ENCODE data around the gene LNX2. TPM values are rescaled to one million over a fixed set of nuclear protein-coding genes. Genes with fewer than 3 reads are reported as not detected.

The LNX2 gene
- total and polyA plus RNA-seq, 2 donors (not counting 1 experiment from before 2014, with no cell fraction given), result 2.9 to 10.9 TPM

DNA sequence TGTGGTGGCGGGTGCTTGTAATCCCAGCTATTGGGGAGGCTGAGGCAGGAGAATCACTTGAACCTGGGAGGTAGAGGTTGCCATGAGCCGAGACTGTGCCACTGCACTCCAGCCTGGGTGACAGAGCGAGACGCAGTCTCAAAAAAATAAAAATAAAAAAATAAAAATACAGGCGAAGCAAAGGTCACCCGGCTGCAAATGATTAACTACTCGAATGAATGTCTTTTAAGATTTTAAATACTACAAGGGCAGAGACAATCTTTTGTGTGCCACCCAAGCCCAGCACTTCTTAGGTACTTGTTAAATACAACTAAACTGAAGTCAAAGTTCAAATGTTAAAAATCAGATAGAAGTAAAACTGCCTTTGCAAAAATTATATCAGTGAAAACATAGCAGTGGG, 6.7 kb downstream of the LNX2 start:
- Histone ChIP-seq H3K79me2 (ENCODE audit: control insufficient read depth, insufficient read depth, low read length) (peaks cover 99% of the 10 kb centered on the region), H3K4me3 (ENCODE audit: control extremely low read depth in 1 of 5, extremely low read depth in 1 of 5, insufficient read depth in 1 of 5, low read depth in 2 of 5, low read length in 4 of 5) (no peak overlapping the region), H3K9me3 (ENCODE audit: control extremely low read depth in 1 of 3, control insufficient read depth in 2 of 3, insufficient read depth in 1 of 3, low read length in 2 of 3) (no peaks in the 10 kb centered on the region), H3K9ac (ENCODE audit: low read length) (no peak overlapping the region), H3K27ac (ENCODE audit: low read length in 2 of 2) (no peak overlapping the region), H3K27me3 (replicated peaks in 1 of 4; ENCODE audit: control extremely low read depth in 1 of 4, control insufficient read depth in 3 of 4, insufficient read depth in 4 of 4, low read length in 3 of 4) (no peaks in the 10 kb centered on the region), H3K36me3 (replicated peaks in 1 of 2; ENCODE audit: control extremely low read depth in 1 of 2, control insufficient read depth in 1 of 2, extremely low read depth in 1 of 2, insufficient read depth in 2 of 2, low read length in 1 of 2) (no peaks in the 10 kb centered on the region), H4K20me1 (ENCODE audit: control insufficient read depth, insufficient read depth, low read length, poor library complexity, severe bottlenecking) (peaks cover 54% of the 10 kb centered on the region), H2AFZ (ENCODE audit: insufficient read depth, low read depth, low read length, poor library complexity, severe bottlenecking) (no peak overlapping the region), H3K4me2 (replicated peaks; ENCODE audit: low read depth, low read length, poor library complexity, severe bottlenecking) (no peak overlapping the region), H3K4me1 (ENCODE audit: control insufficient read depth in 2 of 2, insufficient read depth in 2 of 2, low read length in 2 of 2) (peaks cover under 1 to 11% of the 10 kb centered on the region in 2 donors)
- intact Hi-C loops (cut with micrococcal nuclease), result no loop called here
- Mint-ChIP-seq H3K27ac (no peak overlapping the region), H3K4me1 (peaks cover 43% of the 10 kb centered on the region), H3K4me3 (no peak overlapping the region), H3K27me3 (no peaks in the 10 kb centered on the region), H3K9me3 (ENCODE audit: insufficient read depth) (no peaks in the 10 kb centered on the region)
- ChIA-PET CTCF (no interaction called here), POLR2A (no interaction called here)
- ATAC-seq (ENCODE audit: low read depth) (no peak), DNase-seq (no peak)
- no CpG with 5 or more reads among the region's 7 CpGs for WGBS (ENCODE audit: insufficient coverage)
- TF ChIP-seq, protein P1, sequence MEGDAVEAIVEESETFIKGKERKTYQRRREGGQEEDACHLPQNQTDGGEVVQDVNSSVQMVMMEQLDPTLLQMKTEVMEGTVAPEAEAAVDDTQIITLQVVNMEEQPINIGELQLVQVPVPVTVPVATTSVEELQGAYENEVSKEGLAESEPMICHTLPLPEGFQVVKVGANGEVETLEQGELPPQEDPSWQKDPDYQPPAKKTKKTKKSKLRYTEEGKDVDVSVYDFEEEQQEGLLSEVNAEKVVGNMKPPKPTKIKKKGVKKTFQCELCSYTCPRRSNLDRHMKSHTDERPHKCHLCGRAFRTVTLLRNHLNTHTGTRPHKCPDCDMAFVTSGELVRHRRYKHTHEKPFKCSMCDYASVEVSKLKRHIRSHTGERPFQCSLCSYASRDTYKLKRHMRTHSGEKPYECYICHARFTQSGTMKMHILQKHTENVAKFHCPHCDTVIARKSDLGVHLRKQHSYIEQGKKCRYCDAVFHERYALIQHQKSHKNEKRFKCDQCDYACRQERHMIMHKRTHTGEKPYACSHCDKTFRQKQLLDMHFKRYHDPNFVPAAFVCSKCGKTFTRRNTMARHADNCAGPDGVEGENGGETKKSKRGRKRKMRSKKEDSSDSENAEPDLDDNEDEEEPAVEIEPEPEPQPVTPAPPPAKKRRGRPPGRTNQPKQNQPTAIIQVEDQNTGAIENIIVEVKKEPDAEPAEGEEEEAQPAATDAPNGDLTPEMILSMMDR (IDR thresholded peaks at IDR 0.05), result no peak
- no peak for TF ChIP-seq EZH2 (IDR thresholded peaks at IDR 0.05; ENCODE audit: borderline replicate concordance, insufficient read depth, low read depth, low read length, poor library complexity, severe bottlenecking)

DNA sequence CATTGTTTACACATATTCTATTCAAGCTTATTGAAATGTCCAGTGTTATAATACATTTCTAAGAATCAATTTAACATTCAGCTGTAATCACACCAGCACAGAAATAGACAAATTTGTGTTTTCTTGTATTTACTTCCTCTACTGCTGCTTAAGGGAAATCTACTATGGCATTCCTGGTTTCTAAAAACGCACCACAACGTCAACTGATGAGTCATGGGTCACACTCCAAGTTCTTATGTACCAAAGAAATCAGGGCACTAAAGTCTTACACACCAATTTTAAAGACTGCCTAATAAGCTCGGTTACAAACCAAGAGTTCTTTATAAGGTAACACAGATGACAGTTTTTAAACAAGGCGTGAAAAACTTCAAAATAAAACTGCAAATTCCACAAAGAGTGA, 13.2 kb downstream of the LNX2 start:
- Histone ChIP-seq H3K9ac (ENCODE audit: low read length) (no peak overlapping the region), H3K27ac (ENCODE audit: low read length in 2 of 2) (no peak overlapping the region), H3K27me3 (replicated peaks in 1 of 4; ENCODE audit: control extremely low read depth in 1 of 4, control insufficient read depth in 3 of 4, insufficient read depth in 4 of 4, low read length in 3 of 4) (no peaks in the 10 kb centered on the region), H2AFZ (ENCODE audit: insufficient read depth, low read depth, low read length, poor library complexity, severe bottlenecking) (no peak overlapping the region), H3K9me3 (ENCODE audit: control extremely low read depth in 1 of 3, control insufficient read depth in 2 of 3, insufficient read depth in 1 of 3, low read length in 2 of 3) (peaks cover 0 to 4% (median 0%) of the 10 kb centered on the region in 3 donors), H3K4me3 (ENCODE audit: control extremely low read depth in 1 of 5, extremely low read depth in 1 of 5, insufficient read depth in 1 of 5, low read depth in 2 of 5, low read length in 4 of 5) (no peak overlapping the region), H4K20me1 (ENCODE audit: control insufficient read depth, insufficient read depth, low read length, poor library complexity, severe bottlenecking) (peaks cover 19% of the 10 kb centered on the region), H3K4me2 (replicated peaks; ENCODE audit: low read depth, low read length, poor library complexity, severe bottlenecking) (no peak overlapping the region), H3K36me3 (replicated peaks in 1 of 2; ENCODE audit: control extremely low read depth in 1 of 2, control insufficient read depth in 1 of 2, extremely low read depth in 1 of 2, insufficient read depth in 2 of 2, low read length in 1 of 2) (no peaks in the 10 kb centered on the region), H3K79me2 (ENCODE audit: control insufficient read depth, insufficient read depth, low read length) (peaks cover 84% of the 10 kb centered on the region), H3K4me1 (ENCODE audit: control insufficient read depth in 2 of 2, insufficient read depth in 2 of 2, low read length in 2 of 2) (peaks cover 0 to 16% of the 10 kb centered on the region in 2 donors)
- H3K27ac Mint-ChIP-seq, result no peak overlapping the region
- H3K27me3 Mint-ChIP-seq, result no peaks in the 10 kb centered on the region
- DNase-seq, result no peak
- no peak for ATAC-seq (ENCODE audit: low read depth)
- H3K4me1 Mint-ChIP-seq, result peaks cover 42% of the 10 kb centered on the region
- TF ChIP-seq EZH2 (IDR thresholded peaks at IDR 0.05; ENCODE audit: borderline replicate concordance, insufficient read depth, low read depth, low read length, poor library complexity, severe bottlenecking), result no peak
- TF ChIP-seq, protein P1 (IDR thresholded peaks at IDR 0.05), result no peak
- intact Hi-C loops (cut with micrococcal nuclease), result no loop called here
- WGBS (ENCODE audit: insufficient coverage), result 15% methylated on average over 2 of the region's 4 CpGs
- CTCF ChIA-PET, result interaction anchor here (1.0 to 1.7 kb wide), 3 partner anchors 13 to 220 kb away, joined by 3 read pairs; partner anchors contain the start of gene LNX2
- H3K9me3 Mint-ChIP-seq (ENCODE audit: insufficient read depth), result no peaks in the 10 kb centered on the region
- POLR2A ChIA-PET, result no interaction called here
- H3K4me3 Mint-ChIP-seq, result no peak overlapping the region
